GM12801 (cell line): ENCODE measurements around the gene PLD3.

ENCODE experiments used
- CTCF ChIP-seq: IDR thresholded peaks from one replicate; pipeline ENCODE4 v1.5.1; 2011; ENCODE audit warnings: control low read depth; ENCODE audit not compliant: insufficient read length; ENCODE audit errors: extremely low read depth

Gene PLD3

DNA sequence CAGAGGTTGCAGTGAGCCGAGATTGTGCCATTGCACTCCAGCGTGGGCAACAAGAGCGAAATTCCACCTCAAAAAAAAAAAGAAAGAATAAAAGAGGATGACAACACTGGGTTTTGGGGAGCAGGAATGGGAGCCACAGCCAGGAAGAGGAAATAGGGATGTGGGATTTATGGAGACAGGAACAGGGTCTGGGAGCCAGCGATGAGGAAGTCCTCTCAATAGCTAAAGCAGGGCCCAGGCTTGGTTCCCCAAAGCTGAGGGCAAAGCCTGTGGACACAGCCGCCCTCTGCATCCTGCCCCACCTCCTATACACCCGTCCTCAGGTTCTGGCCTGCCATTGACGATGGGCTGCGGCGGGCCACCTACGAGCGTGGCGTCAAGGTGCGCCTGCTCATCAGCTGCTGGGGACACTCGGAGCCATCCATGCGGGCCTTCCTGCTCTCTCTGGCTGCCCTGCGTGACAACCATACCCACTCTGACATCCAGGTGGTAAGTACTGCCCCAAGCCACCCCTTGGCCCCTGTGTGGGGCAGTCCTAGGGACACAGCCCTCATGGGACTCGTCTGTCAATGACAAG, 27.9 kb downstream of the PLD3 start:
- TF ChIP-seq CTCF = no peak

- TF ChIP-seq CTCF = no peak
Measured at GRCh38 chr19:40377876-40378385, 29.4 kb downstream of the PLD3 start.

GRCh38 chr19:40378509-40378908, 30.0 kb downstream of the PLD3 start:
- no peak for TF ChIP-seq CTCF

DNA sequence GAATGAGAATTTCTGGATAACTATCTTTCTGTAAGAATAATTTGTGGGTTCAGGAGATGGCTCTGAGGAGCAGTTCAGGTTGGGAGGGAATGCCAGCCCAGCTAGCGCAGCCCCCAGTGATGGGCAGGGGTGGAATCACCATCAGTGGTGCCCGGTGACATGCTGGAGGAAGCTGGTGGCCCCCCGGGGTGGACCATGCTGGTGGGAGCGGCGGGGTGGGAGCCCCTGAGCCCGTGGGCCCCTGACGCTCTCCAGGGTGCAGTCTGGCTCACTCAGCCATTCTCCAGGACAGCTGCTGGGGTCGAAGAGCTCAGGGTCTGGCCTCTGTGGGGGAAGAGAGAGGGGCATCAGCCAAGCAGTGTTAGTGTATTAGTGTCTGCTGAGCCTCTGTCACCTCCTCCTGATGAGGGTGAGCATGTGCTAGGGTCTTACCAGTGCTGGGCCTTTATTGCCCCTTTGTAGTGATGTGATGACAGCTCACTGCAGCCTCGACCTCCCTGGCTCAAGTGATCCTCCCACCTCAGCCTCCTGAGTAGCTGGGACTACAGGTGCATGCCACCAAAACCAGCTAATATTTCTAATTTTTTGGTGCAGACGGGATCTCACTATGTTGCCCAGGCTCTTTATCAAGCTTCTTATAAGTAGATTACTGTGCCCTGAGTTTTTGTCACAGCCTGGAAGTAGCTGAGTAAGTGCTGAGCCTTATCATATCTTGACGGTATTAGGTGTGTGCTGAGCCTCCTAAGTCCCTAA, 31.1 kb downstream of the PLD3 start:
- TF ChIP-seq CTCF = no peak

DNA sequence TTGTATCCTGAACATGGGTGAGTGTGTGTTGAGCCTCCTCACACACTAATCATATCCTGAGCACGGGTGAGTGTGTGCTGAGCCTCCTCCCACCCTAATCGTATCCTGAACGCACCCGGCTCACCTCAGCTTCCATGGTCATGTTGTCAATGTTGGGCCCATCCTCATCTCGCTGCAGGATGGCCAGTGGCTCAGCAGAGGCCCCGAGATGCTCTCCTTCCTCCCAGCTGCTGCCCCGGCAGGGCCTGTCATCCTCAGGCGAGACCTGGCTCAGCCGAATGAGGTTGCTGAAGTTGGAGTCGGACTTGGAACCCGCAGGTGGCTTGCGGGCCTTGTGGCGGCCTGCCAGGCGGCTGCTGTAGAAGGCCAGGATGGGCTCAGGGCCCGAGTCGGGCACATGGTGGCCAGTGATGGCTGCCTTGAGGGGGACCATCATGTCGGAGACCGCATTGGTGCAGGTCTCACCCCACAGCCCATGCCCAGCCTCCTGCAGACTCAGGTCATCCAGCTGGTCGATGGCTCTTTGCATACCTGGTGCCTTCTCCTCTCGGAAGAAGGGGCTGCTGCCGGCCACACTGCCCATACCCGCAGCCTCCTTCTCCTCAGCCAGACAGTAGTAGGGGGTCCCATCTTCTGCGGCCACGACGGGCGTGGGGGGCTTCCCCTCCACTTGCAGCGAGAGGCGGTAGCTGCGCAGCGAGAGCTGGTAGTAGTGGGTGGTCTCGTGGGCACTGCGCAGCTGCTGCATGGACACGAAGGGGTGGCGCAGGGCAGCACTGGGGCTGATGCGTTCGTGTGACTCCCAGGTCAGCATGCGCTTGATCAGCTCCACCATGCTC, 31.9 kb downstream of the PLD3 start:
- TF ChIP-seq CTCF = no peak

DNA sequence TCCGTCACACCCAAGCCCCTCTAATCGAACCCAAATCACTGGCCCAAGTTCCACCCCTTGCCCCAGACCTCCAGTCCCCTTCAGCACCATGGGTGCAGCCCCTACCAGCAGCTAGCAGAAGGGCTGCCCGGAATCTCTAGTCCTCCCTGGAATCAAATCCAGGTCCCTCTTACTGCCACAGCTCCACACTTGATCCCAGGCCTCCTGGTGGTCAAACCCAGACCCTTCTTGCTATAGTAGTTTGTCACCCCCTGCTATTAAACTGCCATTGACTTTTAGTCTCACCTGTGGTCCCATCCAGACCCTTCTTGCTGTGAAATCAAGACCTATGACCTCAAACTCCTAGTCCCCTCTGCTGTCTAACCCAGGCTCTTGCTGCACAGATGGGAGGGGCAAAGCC, 32.8 kb downstream of the PLD3 start:
- TF ChIP-seq CTCF = no peak

GRCh38 chr19:40383668-40384248, 35.3 kb downstream of the PLD3 start:
- TF ChIP-seq CTCF = no peak
